IPS-15b (cell line): Measurements from ENCODE around the gene ALKBH5.

Source experiments
- H3K27me3 ChIP-seq: one replicate; pipeline ENCODE4 v1.6.1; 2013; ENCODE audit warnings: low read length; ENCODE audit not compliant: control insufficient read depth, insufficient read depth
- H3K36me3 ChIP-seq: one replicate; pipeline ENCODE4 v1.6.1; 2013; ENCODE audit warnings: low read length; ENCODE audit not compliant: control insufficient read depth, insufficient read depth
- H3K4me1 ChIP-seq: one replicate; pipeline ENCODE4 v1.6.1; 2013; ENCODE audit warnings: mild to moderate bottlenecking, low read length; ENCODE audit not compliant: control insufficient read depth, insufficient read depth
- H3K4me3 ChIP-seq: one replicate; pipeline ENCODE4 v1.5.1; 2013; ENCODE audit warnings: low read depth, low read length
- H3K9ac ChIP-seq: one replicate; pipeline ENCODE4 v1.6.1; 2013; ENCODE audit warnings: low read depth, mild to moderate bottlenecking, low read length
- H3K9me3 ChIP-seq: one replicate; pipeline ENCODE4 v1.6.1; 2013; ENCODE audit warnings: mild to moderate bottlenecking, low read length; ENCODE audit not compliant: control insufficient read depth, insufficient read depth

The ALKBH5 gene

DNA sequence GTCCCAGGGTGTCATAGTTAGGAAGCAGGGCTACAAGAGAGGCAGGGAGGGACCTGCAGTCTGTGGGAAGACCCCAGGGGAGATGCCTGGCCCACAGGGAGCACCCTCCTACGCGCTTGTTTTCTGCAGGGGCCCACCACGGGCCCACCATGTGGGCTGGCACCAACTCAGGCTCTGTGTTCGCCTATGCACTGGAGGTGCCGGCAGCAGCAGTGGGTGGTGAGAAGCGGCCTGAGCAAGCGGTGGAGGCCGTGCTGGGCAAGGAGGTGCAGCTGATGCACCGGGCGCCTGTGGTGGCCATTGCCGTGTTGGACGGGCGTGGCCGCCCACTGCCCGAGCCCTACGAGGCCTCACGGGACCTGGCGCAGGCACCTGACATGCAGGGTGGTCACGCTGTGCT, 56.8 kb downstream of the ALKBH5 start:
- Histone ChIP-seq H3K4me3 (no peak overlapping the region), H3K27me3 (no peaks in the 10 kb centered on the region), H3K9ac (no peak overlapping the region), H3K4me1 (no peaks in the 10 kb centered on the region), H3K36me3 (peaks cover 75% of the 10 kb centered on the region), H3K9me3 (no peaks in the 10 kb centered on the region)

GRCh38 chr17:18241229-18241871, 57.7 kb downstream of the ALKBH5 start:
- Histone ChIP-seq H3K4me1 (no peaks in the 10 kb centered on the region), H3K9me3 (no peaks in the 10 kb centered on the region), H3K36me3 (peaks cover 75% of the 10 kb centered on the region), H3K9ac (no peak overlapping the region), H3K27me3 (no peaks in the 10 kb centered on the region), H3K4me3 (no peak overlapping the region)

DNA sequence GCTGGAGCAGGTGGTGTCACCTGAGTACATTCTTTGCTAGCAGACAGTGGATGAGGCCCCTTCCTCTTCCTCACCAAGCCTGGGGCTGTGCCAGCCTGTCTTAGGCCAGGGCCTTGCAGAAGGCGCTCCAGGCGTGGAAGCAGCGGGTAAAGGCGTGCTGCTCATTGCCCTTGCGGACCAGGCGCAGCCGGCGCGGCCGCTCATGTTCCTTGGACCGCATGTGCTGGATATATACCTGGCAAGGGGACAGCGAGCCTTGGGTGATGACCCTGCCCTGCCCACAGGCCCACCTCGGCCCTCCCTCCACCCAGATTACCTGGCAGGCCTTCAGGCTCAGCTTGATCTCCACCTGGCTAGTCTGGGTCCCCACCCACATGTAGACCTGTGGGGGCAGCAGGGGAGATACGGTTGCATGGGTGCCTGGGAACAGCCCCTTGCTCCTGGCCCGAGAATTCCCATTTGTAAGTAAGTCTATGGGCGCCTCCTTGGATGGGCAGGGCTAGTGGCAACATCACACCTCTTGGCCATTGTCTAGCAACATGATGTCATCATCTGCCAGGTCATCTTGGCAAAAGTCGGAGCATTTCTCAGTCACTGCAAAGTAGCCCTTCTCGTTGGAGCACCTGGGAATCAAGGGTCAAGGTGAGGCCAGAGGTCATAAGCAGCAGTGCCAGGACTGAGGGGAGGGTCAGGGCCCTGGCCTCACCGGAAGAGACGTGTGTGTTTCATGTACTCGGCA, 61.6 kb downstream of the ALKBH5 start:
- Histone ChIP-seq H3K36me3 (peaks cover 67% of the 10 kb centered on the region), H3K4me1 (peaks cover 8% of the 10 kb centered on the region), H3K4me3 (no peak overlapping the region), H3K27me3 (no peaks in the 10 kb centered on the region), H3K9ac (no peak overlapping the region), H3K9me3 (no peaks in the 10 kb centered on the region)

DNA sequence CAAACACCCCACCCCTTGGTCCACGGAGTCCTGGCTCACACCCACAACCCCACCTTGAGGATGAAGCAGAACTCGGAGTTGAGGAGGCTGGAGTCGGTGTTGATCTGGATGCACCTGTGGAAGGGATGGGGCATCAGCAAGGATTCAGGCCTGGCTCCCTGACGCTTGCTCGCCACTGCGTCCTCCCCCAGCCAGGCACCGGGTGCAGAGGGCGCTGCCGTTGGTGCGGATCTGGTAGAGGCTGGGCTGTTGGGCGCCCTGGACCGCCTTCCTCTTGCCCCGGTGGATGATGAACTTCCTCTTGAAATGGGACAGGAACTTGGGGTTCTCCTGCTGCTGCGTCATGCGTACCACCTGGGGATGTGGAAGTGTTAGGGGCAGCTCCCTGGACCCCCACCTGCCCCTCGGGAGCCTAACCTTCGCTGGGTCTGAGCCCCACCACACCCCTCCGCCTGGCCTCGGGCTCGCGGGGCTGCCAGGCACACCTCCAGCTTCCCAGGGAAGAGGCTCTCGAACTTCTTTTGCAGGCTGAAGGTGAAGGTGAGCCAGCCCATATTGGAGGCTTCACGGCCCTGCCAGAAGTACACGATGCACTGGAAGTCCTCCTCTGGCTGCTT, 62.6 kb downstream of the ALKBH5 start:
- H3K4me3 ChIP-seq, result peak overlapping the region; percentile 55
- no peaks in the 10 kb centered on the region for H3K27me3 ChIP-seq
- H3K36me3 ChIP-seq, result peaks cover 69% of the 10 kb centered on the region
- no peaks in the 10 kb centered on the region for H3K9me3 ChIP-seq
- peak overlapping the region; percentile 37 for H3K9ac ChIP-seq
- H3K4me1 ChIP-seq, result peaks cover 8% of the 10 kb centered on the region

GRCh38 chr17:18246880-18247612, 63.4 kb downstream of the ALKBH5 start:
- Histone ChIP-seq H3K4me3 (peak overlapping the region; percentile 69), H3K4me1 (peaks cover 8% of the 10 kb centered on the region), H3K27me3 (no peaks in the 10 kb centered on the region), H3K9ac (no peak overlapping the region), H3K9me3 (no peaks in the 10 kb centered on the region), H3K36me3 (peaks cover 68% of the 10 kb centered on the region)

GRCh38 chr17:18247613-18248001, 64.0 kb downstream of the ALKBH5 start:
- peaks cover 68% of the 10 kb centered on the region for H3K36me3 ChIP-seq
- peaks cover 8% of the 10 kb centered on the region for H3K4me1 ChIP-seq
- H3K9me3 ChIP-seq, result no peaks in the 10 kb centered on the region
- H3K27me3 ChIP-seq, result no peaks in the 10 kb centered on the region
- H3K4me3 ChIP-seq, result no peak overlapping the region
- H3K9ac ChIP-seq, result peak overlapping the region; percentile 37

DNA sequence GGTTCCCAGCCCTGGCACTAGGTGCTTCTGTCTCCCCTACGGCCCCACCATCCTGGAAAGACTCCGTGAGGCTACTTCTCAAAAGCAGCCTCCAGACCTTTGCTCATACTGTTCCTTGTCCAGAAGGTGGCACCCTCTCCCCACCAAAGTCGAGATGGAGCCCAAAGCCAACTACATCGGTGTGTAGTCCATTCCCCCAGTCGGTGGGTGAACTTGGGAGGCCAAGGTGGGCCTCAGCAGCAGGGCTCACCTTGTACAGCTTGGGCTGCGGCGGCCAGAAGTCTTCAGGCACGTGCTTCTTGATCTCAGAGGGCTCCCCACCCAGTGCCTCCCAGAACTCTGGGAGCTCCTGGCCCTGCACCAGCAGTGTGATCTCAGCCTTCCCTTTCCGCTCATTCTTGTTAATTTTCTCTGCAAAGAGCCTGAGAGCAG, 64.7 kb downstream of the ALKBH5 start:
- no peak overlapping the region for H3K9ac ChIP-seq
- no peaks in the 10 kb centered on the region for H3K27me3 ChIP-seq
- H3K36me3 ChIP-seq, result peaks cover 72% of the 10 kb centered on the region
- no peak overlapping the region for H3K4me3 ChIP-seq
- peaks cover 8% of the 10 kb centered on the region for H3K4me1 ChIP-seq
- no peaks in the 10 kb centered on the region for H3K9me3 ChIP-seq

- peaks cover 72% of the 10 kb centered on the region for H3K36me3 ChIP-seq
Observed at GRCh38 chr17:18248811-18249210, 65.2 kb downstream of the ALKBH5 start.

DNA sequence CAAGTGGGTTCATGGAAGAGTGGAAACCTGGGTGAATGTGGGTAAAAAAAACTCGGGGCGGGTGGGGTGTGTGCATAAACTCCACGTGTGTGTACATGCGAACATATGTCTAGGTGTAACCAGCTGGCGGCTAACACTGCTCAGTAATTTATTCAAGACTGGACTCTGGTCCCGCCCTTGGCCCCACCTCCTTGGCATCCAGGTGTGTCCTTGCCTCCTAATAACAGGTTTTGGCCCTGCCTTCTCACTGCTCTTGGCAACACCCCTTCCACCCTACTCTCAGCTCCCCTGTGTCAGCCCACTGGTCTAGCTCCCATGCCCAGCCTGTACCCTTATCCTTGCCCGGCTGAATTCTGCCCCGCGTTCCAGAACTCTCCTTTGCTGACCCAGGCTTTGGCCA, 66.6 kb downstream of the ALKBH5 start:
- Histone ChIP-seq H3K4me3 (no peak overlapping the region), H3K27me3 (no peaks in the 10 kb centered on the region), H3K36me3 (peaks cover 78% of the 10 kb centered on the region)

More at GRCh38 chr17:18248811-18249210, 65.2 kb downstream of the ALKBH5 start:
- Histone ChIP-seq H3K9ac (no peak overlapping the region), H3K27me3 (no peaks in the 10 kb centered on the region), H3K4me1 (peaks cover 8% of the 10 kb centered on the region), H3K9me3 (no peaks in the 10 kb centered on the region), H3K4me3 (no peak overlapping the region)

GRCh38 chr17:18250708-18251107, 67.1 kb downstream of the ALKBH5 start:
- no peak overlapping the region for H3K9ac ChIP-seq
- H3K4me3 ChIP-seq, result no peak overlapping the region
- peaks cover 8% of the 10 kb centered on the region for H3K4me1 ChIP-seq
- no peaks in the 10 kb centered on the region for H3K9me3 ChIP-seq
- H3K36me3 ChIP-seq, result peaks cover 78% of the 10 kb centered on the region
- no peaks in the 10 kb centered on the region for H3K27me3 ChIP-seq

More for the DNA sequence above, 66.6 kb downstream of the ALKBH5 start:
- peaks cover 8% of the 10 kb centered on the region for H3K4me1 ChIP-seq
- no peak overlapping the region for H3K9ac ChIP-seq
- H3K9me3 ChIP-seq, result no peaks in the 10 kb centered on the region

- no peak overlapping the region for H3K4me3 ChIP-seq
- H3K4me1 ChIP-seq, result peaks cover 8% of the 10 kb centered on the region
- H3K36me3 ChIP-seq, result peaks cover 77% of the 10 kb centered on the region
- no peaks in the 10 kb centered on the region for H3K27me3 ChIP-seq
- no peaks in the 10 kb centered on the region for H3K9me3 ChIP-seq
- H3K9ac ChIP-seq, result no peak overlapping the region
Observed at GRCh38 chr17:18251204-18251603, 67.6 kb downstream of the ALKBH5 start.
